GM23338 (cell line): Measurements from ENCODE around the gene C10orf90. TPM values are rescaled to one million over a fixed set of nuclear protein-coding genes. Genes with fewer than 3 reads are reported as not detected.

Source experiments
- ATAC-seq: fragments of 200-7000 bp; cut with Tn5 transposase; 3 replicates; pipeline ENCODE4 v1.9.1; 2020
- DNase-seq: peaks from one replicate; pipeline ENCODE4 v3.0.0-alpha.2; 2015; ENCODE audit warnings: low spot score
- H2AFZ ChIP-seq: fragments of 200-600 bp; sonication (generic); 2 replicates; pipeline ENCODE4 v1.8.0; 2016; ENCODE audit warnings: antibody characterized with exemption, mild to moderate bottlenecking, moderate library complexity
- H3F3A ChIP-seq: fragments of 200-600 bp; sonication (generic); replicated peaks from 2 replicates; pipeline ENCODE4 v1.8.0; 2017; ENCODE audit warnings: antibody characterized with exemption, mixed run types, low read depth
- H3K27ac ChIP-seq: fragments of 200-600 bp; sonication (generic); 2 replicates; pipeline ENCODE4 v1.6.1; 2016; ENCODE audit warnings: low read depth
- H3K27me3 ChIP-seq: fragments of 200-600 bp; sonication (generic); 2 replicates; pipeline ENCODE4 v1.8.0; 2016; ENCODE audit warnings: mild to moderate bottlenecking, mixed run types, moderate library complexity; ENCODE audit not compliant: insufficient read depth
- H3K36me3 ChIP-seq: fragments of 200-600 bp; sonication (generic); 2 replicates; pipeline ENCODE4 v1.8.0; 2016; ENCODE audit warnings: mild to moderate bottlenecking; ENCODE audit not compliant: insufficient read depth
- H3K4me1 ChIP-seq: fragments of 200-600 bp; sonication (generic); 2 replicates; pipeline ENCODE4 v1.8.0; 2016; ENCODE audit warnings: mild to moderate bottlenecking, moderate library complexity; ENCODE audit not compliant: insufficient read depth
- H3K4me2 ChIP-seq: fragments of 200-600 bp; sonication (generic); 2 replicates; pipeline ENCODE4 v1.7.1; 2017; ENCODE audit warnings: mixed run types
- H3K4me3 ChIP-seq: fragments of 200-600 bp; sonication (generic); 2 replicates; pipeline ENCODE4 v1.6.1; 2016; ENCODE audit warnings: mixed run types
- H3K79me2 ChIP-seq: fragments of 200-600 bp; sonication (generic); replicated peaks from 2 replicates; pipeline ENCODE4 v1.8.0; 2017; ENCODE audit warnings: mild to moderate bottlenecking; ENCODE audit not compliant: insufficient read depth
- H3K9me2 ChIP-seq: fragments of 200-600 bp; sonication (generic); 2 replicates; pipeline ENCODE4 v1.8.0; 2017; ENCODE audit not compliant: insufficient read depth
- H4K20me1 ChIP-seq: fragments of 200-600 bp; sonication (generic); replicated peaks from 2 replicates; pipeline ENCODE4 v1.8.0; 2017; ENCODE audit warnings: mild to moderate bottlenecking; ENCODE audit not compliant: insufficient read depth
- H3K27ac Mint-ChIP-seq: 2 replicates; pipeline ENCODE4 v1.8.0; 2020; ENCODE audit warnings: inconsistent platforms, mild to moderate bottlenecking, moderate library complexity, mixed read lengths
- H3K27me3 Mint-ChIP-seq: 3 replicates; pipeline ENCODE4 v1.8.0; 2022; ENCODE audit warnings: low read depth, mild to moderate bottlenecking, moderate library complexity, mixed read lengths, inconsistent platforms; ENCODE audit not compliant: insufficient read depth, poor library complexity
- H3K36me3 Mint-ChIP-seq: 3 replicates; pipeline ENCODE4 v1.8.0; 2021; ENCODE audit warnings: low read depth, mild to moderate bottlenecking, inconsistent platforms, moderate library complexity, mixed read lengths
- H3K4me1 Mint-ChIP-seq: 3 replicates; pipeline ENCODE4 v1.8.0; 2020; ENCODE audit warnings: mild to moderate bottlenecking, inconsistent platforms, mixed read lengths
- H3K4me3 Mint-ChIP-seq: 3 replicates; pipeline ENCODE4 v1.8.0; 2021; ENCODE audit warnings: moderate library complexity, mild to moderate bottlenecking, inconsistent platforms, mixed read lengths
- H3K9me3 Mint-ChIP-seq: 3 replicates; pipeline ENCODE4 v1.8.0; 2020; ENCODE audit warnings: moderate library complexity, mild to moderate bottlenecking, inconsistent platforms, mixed read lengths
- CREB1 ChIP-seq: fragments of 250-450 bp; sonication (Bioruptor Pico); IDR thresholded peaks from 2 replicates; pipeline ENCODE4 v1.5.0; 2020; ENCODE audit warnings: low read depth, mild to moderate bottlenecking, moderate library complexity
- CTCF ChIP-seq, 2 experiments: fragments of 200-600 bp in 1 of 2; sonication (generic) in 1 of 2; conservative IDR thresholded peaks; 2 replicates each; pipeline versions ENCODE4 v1.5.1 to v1.6.1; 2016 to 2017; ENCODE audit warnings: antibody characterized with exemption in 2 of 2, low read depth in 2 of 2, mild to moderate bottlenecking in 2 of 2, moderate library complexity in 1 of 2
- ETS1 ChIP-seq: IDR thresholded peaks from 2 replicates; pipeline ENCODE4 v1.6.1; 2016; ENCODE audit warnings: antibody characterized with exemption
- EZH2 ChIP-seq: fragments of 200-600 bp; sonication (generic); IDR thresholded peaks from one replicate; pipeline ENCODE4 v1.8.0; 2017; ENCODE audit warnings: antibody characterized with exemption, mild to moderate bottlenecking, low read depth; ENCODE audit not compliant: unreplicated experiment
- EZH2phosphoT487 ChIP-seq: fragments of 200-600 bp; sonication (generic); IDR thresholded peaks from one replicate; pipeline ENCODE4 v1.8.1; 2018; ENCODE audit warnings: antibody characterized with exemption; ENCODE audit not compliant: unreplicated experiment
- JUNB ChIP-seq: IDR thresholded peaks from one replicate; pipeline ENCODE4 v1.6.1; 2016; ENCODE audit warnings: antibody characterized with exemption; ENCODE audit not compliant: unreplicated experiment
- NANOG ChIP-seq: IDR thresholded peaks from 2 replicates; pipeline ENCODE4 v1.6.1; 2016; ENCODE audit warnings: antibody characterized with exemption, borderline replicate concordance
- POLR2AphosphoS5 ChIP-seq: IDR thresholded peaks from 2 replicates; pipeline ENCODE4 v1.6.1; 2016; ENCODE audit warnings: antibody characterized with exemption, low read depth
- REST ChIP-seq: IDR thresholded peaks from one replicate; pipeline ENCODE4 v1.6.1; 2018; ENCODE audit warnings: antibody characterized with exemption; ENCODE audit not compliant: unreplicated experiment
- STAT1 ChIP-seq: IDR thresholded peaks from one replicate; pipeline ENCODE4 v1.6.1; 2016; ENCODE audit warnings: antibody characterized with exemption; ENCODE audit not compliant: unreplicated experiment
- ZNF114 ChIP-seq: fragments of 250-450 bp; sonication (Bioruptor Pico); IDR thresholded peaks from 2 replicates; pipeline ENCODE4 v1.5.0; 2020; ENCODE audit warnings: mild to moderate bottlenecking, moderate library complexity
- ZNF331 ChIP-seq: fragments of 250-450 bp; sonication (Bioruptor Pico); IDR thresholded peaks from 2 replicates; pipeline ENCODE4 v1.5.0; 2020; ENCODE audit warnings: low read depth, mild to moderate bottlenecking, moderate library complexity
- ZNF462 ChIP-seq: fragments of 250-450 bp; sonication (Bioruptor Pico); IDR thresholded peaks from 2 replicates; pipeline ENCODE4 v1.5.0; 2020; ENCODE audit warnings: mild to moderate bottlenecking, moderate library complexity
- polyA plus RNA-seq: library from polyadenylated mRNA; unstranded; fragments of >200 nt; fragmentation: Nextera tagmentation; extraction: Ambion mirVana; gene quantifications from 2 replicates; pipeline ENCODE4 v1.2.1, GENCODE V29; 2016
- total RNA-seq: library from RNA; depleted of rRNA; stranded (reverse); fragments of >200 nt; shearing (Covaris generic); gene quantifications from 2 replicates; pipeline ENCODE4 v1.2.3, GENCODE V29; 2014

C10orf90 gene
- total and polyA plus RNA-seq, 2 experiments from 2014 or later = 0.76 to 0.97 TPM

GRCh38 chr10:126617733-126618132 lies 52.8 kb downstream of the C10orf90 start:
- Mint-ChIP-seq H3K27me3 (no peaks in the 10 kb centered on the region), H3K4me1 (no peaks in the 10 kb centered on the region), H3K36me3 (no peaks in the 10 kb centered on the region), H3K4me3 (no peak overlapping the region), H3K9me3 (no peaks in the 10 kb centered on the region), H3K27ac (no peak overlapping the region)
- DNase-seq (no peak), ATAC-seq (no peak)
- Histone ChIP-seq H4K20me1 (no peaks in the 10 kb centered on the region), H3K79me2 (no peaks in the 10 kb centered on the region), H3K27me3 (no peaks in the 10 kb centered on the region), H3K4me3 (no peak overlapping the region), H3K27ac (no peak overlapping the region), H3K9me2 (peaks cover 13% of the 10 kb centered on the region; the same call in 1 of the 2 replicates), H3K36me3 (no peaks in the 10 kb centered on the region; the same call in 1 of the 2 replicates), H3K4me2 (no peak overlapping the region), H2AFZ (no peak overlapping the region), H3F3A (no peaks in the 10 kb centered on the region), H3K4me1 (no peaks in the 10 kb centered on the region)
- TF ChIP-seq NANOG (no peak), CREB1 (CRISPR knock-in tag) (no peak), STAT1 (no peak), ZNF331 (CRISPR knock-in tag) (no peak), CTCF (conservative IDR thresholded peaks at IDR 0.05; ENCODE audit: low read depth in 2 of 2) (no peak), POLR2AphosphoS5 (no peak), ETS1 (no peak), EZH2 (no peak), REST (no peak), JUNB (no peak), ZNF114 (CRISPR knock-in tag) (no peak), ZNF462 (CRISPR knock-in tag) (no peak), EZH2phosphoT487 (no peak)
